ENCODE measurements around the gene NINJ2.

Gene NINJ2

GRCh38 chr12:527729-528128 is 135.5 kb downstream of the NINJ2 start:
- DNase-seq (ENCODE audit: low spot score), result no peak

- DNase-seq (ENCODE audit: low spot score), result no peak
Measured at GRCh38 chr12:527241-527640, 136.0 kb downstream of the NINJ2 start.

- no peak for DNase-seq (ENCODE audit: low spot score)
Measured at GRCh38 chr12:526089-526488, 137.2 kb downstream of the NINJ2 start.

GRCh38 chr12:524167-524951 is 138.9 kb downstream of the NINJ2 start:
- no peak for DNase-seq (ENCODE audit: low spot score)

GRCh38 chr12:522692-523378 is 140.4 kb downstream of the NINJ2 start:
- DNase-seq (ENCODE audit: low spot score), result no peak

- no peak for DNase-seq (ENCODE audit: low spot score)
Measured at GRCh38 chr12:520119-520518, 143.1 kb downstream of the NINJ2 start.

- DNase-seq (ENCODE audit: low spot score), result no peak
Measured at GRCh38 chr12:517538-517937, 145.7 kb downstream of the NINJ2 start.
